ENCODE data around the gene NOS3.

Gene NOS3

GRCh38 chr7:150952331-150953050 is 38.3 kb upstream of the NOS3 start:
- DNase-seq = no peak

GRCh38 chr7:150953061-150953997 is 37.5 kb upstream of the NOS3 start:
- no peak for DNase-seq

GRCh38 chr7:150954201-150954985 is 36.4 kb upstream of the NOS3 start:
- no peak for DNase-seq

- no peak for DNase-seq
These were observed 35.8 kb upstream of the NOS3 start for GRCh38 chr7:150954986-150955518.

GRCh38 chr7:150955519-150956394 is 35.1 kb upstream of the NOS3 start:
- DNase-seq = no peak

- no peak for DNase-seq
These were observed 34.3 kb upstream of the NOS3 start for GRCh38 chr7:150956395-150957132.

- no peak for DNase-seq
These were observed 33.4 kb upstream of the NOS3 start for GRCh38 chr7:150957133-150958020.

GRCh38 chr7:150958062-150958552 is 32.7 kb upstream of the NOS3 start:
- DNase-seq = no peak

GRCh38 chr7:150958597-150958996 is 32.2 kb upstream of the NOS3 start:
- no peak for DNase-seq

- no peak for DNase-seq
These were observed 31.7 kb upstream of the NOS3 start for GRCh38 chr7:150959081-150959480.

- DNase-seq = no peak
These were observed 30.8 kb upstream of the NOS3 start for GRCh38 chr7:150959739-150960734.

- DNase-seq = no peak
These were observed 29.1 kb upstream of the NOS3 start for GRCh38 chr7:150961510-150962289.

- no peak for DNase-seq
These were observed 28.6 kb upstream of the NOS3 start for GRCh38 chr7:150962290-150962552.

- DNase-seq = no peak
These were observed 28.0 kb upstream of the NOS3 start for GRCh38 chr7:150962553-150963399.

GRCh38 chr7:150963707-150964559 is 26.9 kb upstream of the NOS3 start:
- DNase-seq = no peak

- DNase-seq = no peak
These were observed 26.2 kb upstream of the NOS3 start for GRCh38 chr7:150964593-150965111.
